ENCODE measurements around the gene TFCP2L1. TPM values are rescaled to one million over a fixed set of nuclear protein-coding genes. Genes with fewer than 3 reads are reported as not detected.

The TFCP2L1 gene
- total and polyA plus RNA-seq, 2 donors (not counting 3 experiments of a cell fraction or from before 2014, with no cell fraction given), result not detected

DNA sequence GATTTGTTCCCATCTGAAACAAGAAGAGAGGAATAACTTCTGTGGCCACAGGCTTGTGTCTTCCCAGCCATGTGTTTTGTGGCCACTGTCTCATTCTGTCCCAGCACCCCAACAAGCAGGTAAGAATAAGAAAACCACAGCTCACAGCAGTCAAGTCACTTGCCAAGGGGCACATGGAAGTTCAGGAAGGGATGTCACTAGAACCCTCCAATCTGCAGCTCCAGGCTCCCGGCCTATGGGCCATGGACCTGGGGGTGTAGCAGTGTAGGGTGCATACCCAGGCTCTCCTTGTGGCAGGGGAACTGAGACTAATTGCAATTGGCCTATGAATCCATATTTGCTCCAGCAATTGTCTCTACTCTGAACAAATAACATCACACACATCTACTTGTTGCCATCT, 112.5 kb downstream of the TFCP2L1 start:
- DNase-seq (ENCODE audit: low read depth, low spot score), result no peak
- Histone ChIP-seq H3K9me1 (replicated peaks; ENCODE audit: control insufficient read depth, extremely low read depth, insufficient read depth, low read length) (no peaks in the 10 kb centered on the region), H3K4me3 (replicated peaks in 1 of 3; ENCODE audit: insufficient read depth in 1 of 3, low read depth in 1 of 3, low read length in 3 of 3) (no peak overlapping the region), H3K9ac (replicated peaks; ENCODE audit: extremely low read depth, insufficient read depth, low read length) (no peak overlapping the region), H3K4me1 (ENCODE audit: control insufficient read depth, extremely low read depth, insufficient read depth, low read length) (no peaks in the 10 kb centered on the region), H3K4me2 (ENCODE audit: insufficient read depth, low read length) (no peak overlapping the region), H3K79me2 (ENCODE audit: control insufficient read depth, insufficient read depth, low read length) (no peaks in the 10 kb centered on the region), H2AFZ (ENCODE audit: low read depth, low read length) (no peak overlapping the region), H3K36me3 (ENCODE audit: control insufficient read depth in 2 of 2, extremely low read depth in 1 of 2, insufficient read depth in 2 of 2, low read length in 2 of 2) (no peaks in the 10 kb centered on the region), H3K9me3 (replicated peaks; ENCODE audit: control insufficient read depth, insufficient read depth, low read length) (no peaks in the 10 kb centered on the region), H3K27ac (ENCODE audit: insufficient read depth, low read depth, low read length) (no peak overlapping the region), H3K27me3 (ENCODE audit: control insufficient read depth in 2 of 2, insufficient read depth in 2 of 2, low read length in 2 of 2) (no peaks in the 10 kb centered on the region), H4K20me1 (replicated peaks; ENCODE audit: control insufficient read depth, extremely low read depth, insufficient read depth, low read length) (no peaks in the 10 kb centered on the region)
- ChIA-PET CTCF (no interaction called here), POLR2A (no interaction called here)
- intact Hi-C loops (cut with micrococcal nuclease) (no loop called here), dilution Hi-C loops (cut with MboI; ENCODE audit: extremely low pct_ligation_motif_present, low sequenced_read_pairs) (no loop called here)
- TF ChIP-seq POLR2AphosphoS5 (IDR thresholded peaks at IDR 0.05; ENCODE audit: insufficient read depth, low read depth, low read length) (no peak), GATA2 (IDR thresholded peaks at IDR 0.05; ENCODE audit: insufficient read depth, insufficient read length, low read depth, low read length) (no peak), EZH2 (IDR thresholded peaks at IDR 0.05; ENCODE audit: borderline replicate concordance, low read depth, low read length, severe bottlenecking) (no peak), POLR2A (IDR thresholded peaks at IDR 0.05; ENCODE audit: low read depth, low read length) (no peak), JUN (IDR thresholded peaks at IDR 0.05; ENCODE audit: borderline replicate concordance, insufficient read depth, insufficient read length, low read depth) (no peak), CTCF (IDR thresholded peaks at IDR 0.05; ENCODE audit: extremely low read depth in 1 of 2, insufficient read depth in 1 of 2, low read depth in 1 of 2, low read length in 2 of 2) (no peak), FOS (IDR thresholded peaks at IDR 0.05; ENCODE audit: borderline replicate concordance, insufficient read depth, low read length) (no peak), MYC (IDR thresholded peaks at IDR 0.05; ENCODE audit: low read depth, low read length) (no peak)
- TF ChIP-seq, protein P1, sequence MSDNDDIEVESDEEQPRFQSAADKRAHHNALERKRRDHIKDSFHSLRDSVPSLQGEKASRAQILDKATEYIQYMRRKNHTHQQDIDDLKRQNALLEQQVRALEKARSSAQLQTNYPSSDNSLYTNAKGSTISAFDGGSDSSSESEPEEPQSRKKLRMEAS (IDR thresholded peaks at IDR 0.05; ENCODE audit: insufficient read depth, insufficient read length), result no peak
- no peak for FAIRE-seq
- no TSS peak for BruUV-seq (replicated peaks)

Measured in endothelial cell of umbilical vein (primary cell).